OCI-LY3 (cell line): ENCODE measurements around the gene ABHD12.

Experiments used
- CTCF ChIP-seq: fragments of 200-600, 300-600 bp; sonication (generic); IDR thresholded peaks from 2 replicates; pipeline ENCODE4 v1.5.1; 2014; ENCODE audit warnings: antibody characterized with exemption, low read length, low read depth
- EZH2phosphoT487 ChIP-seq: fragments of 200-600 bp; shearing (Covaris generic); IDR thresholded peaks from 2 replicates; pipeline ENCODE4 v1.6.1; 2018; ENCODE audit warnings: antibody characterized with exemption, mixed run types, low read depth

GRCh38 chr20:25269833-25270170, 120.8 kb downstream of the ABHD12 start:
- TF ChIP-seq CTCF (no peak), EZH2phosphoT487 (no peak)
